Measurements from ENCODE around the gene HOXB8. TPM values are rescaled to one million over a fixed set of nuclear protein-coding genes. Genes with fewer than 3 reads are reported as not detected.

Gene HOXB8
- total RNA-seq, 5 donors from 2014 or later (not counting 1 experiment from before 2014, with no cell fraction given) = not detected

GRCh38 chr17:48570325-48571023 lies 44.6 kb downstream of the HOXB8 start:
- POLR2A ChIA-PET = no interaction called here
- no peak overlapping the region for H3K27ac Mint-ChIP-seq

GRCh38 chr17:48569674-48570324 lies 45.3 kb downstream of the HOXB8 start:
- Histone ChIP-seq H3K4me1 (ENCODE audit: control insufficient read depth in 1 of 2, extremely low read depth in 1 of 2, insufficient read depth in 2 of 2, low read length in 2 of 2) (no peaks in the 10 kb centered on the region), H3K9me3 (no peaks in the 10 kb centered on the region), H3K4me3 (ENCODE audit: control insufficient read depth in 1 of 2, extremely low read depth in 1 of 2, low read length in 1 of 2) (no peak overlapping the region), H3K27me3 (replicated peaks in 1 of 2; ENCODE audit: control insufficient read depth in 2 of 2, extremely low read depth in 1 of 2, insufficient read depth in 2 of 2, low read length in 1 of 2) (peaks cover 0 to 30% of the 10 kb centered on the region in 2 experiments), H3K27ac (ENCODE audit: low read length) (no peak overlapping the region), H3K36me3 (ENCODE audit: control insufficient read depth in 2 of 2, extremely low read depth in 1 of 2, insufficient read depth in 1 of 2, low read length in 1 of 2) (peaks cover 0 to 4% of the 10 kb centered on the region in 2 donors)
- H3K27ac Mint-ChIP-seq = no peak overlapping the region
- H3K4me1 Mint-ChIP-seq = peaks cover 0 to 15% (median 8%) of the 10 kb centered on the region in 3 donors
- no peak overlapping the region for H3K4me3 Mint-ChIP-seq
- ATAC-seq (replicated peaks in 1 of 4) (no peak), DNase-seq (no peak)
- POLR2A ChIA-PET = no interaction called here
- CTCF ChIA-PET = no interaction called here
- peaks cover 15% of the 10 kb centered on the region for H3K36me3 Mint-ChIP-seq
- peaks cover 0 to 17% of the 10 kb centered on the region in 2 donors for H3K27me3 Mint-ChIP-seq
- WGBS (ENCODE audit: insufficient coverage) = 100% methylated on average over 1 of the region's 6 CpGs
- H3K9me3 Mint-ChIP-seq = no peaks in the 10 kb centered on the region

More at GRCh38 chr17:48570325-48571023, 44.6 kb downstream of the HOXB8 start:
- 80% methylated on average over 11 of the region's 19 CpGs for WGBS (ENCODE audit: insufficient coverage)
- H3K36me3 Mint-ChIP-seq = peaks cover 15% of the 10 kb centered on the region
- H3K9me3 Mint-ChIP-seq = no peaks in the 10 kb centered on the region
- CTCF ChIA-PET = no interaction called here
- Histone ChIP-seq H3K4me3 (ENCODE audit: control insufficient read depth in 1 of 2, extremely low read depth in 1 of 2, low read length in 1 of 2) (no peak overlapping the region), H3K9me3 (no peaks in the 10 kb centered on the region), H3K36me3 (ENCODE audit: control insufficient read depth in 2 of 2, extremely low read depth in 1 of 2, insufficient read depth in 1 of 2, low read length in 1 of 2) (peaks cover 0 to 4% of the 10 kb centered on the region in 2 donors), H3K4me1 (ENCODE audit: control insufficient read depth in 1 of 2, extremely low read depth in 1 of 2, insufficient read depth in 2 of 2, low read length in 2 of 2) (no peaks in the 10 kb centered on the region), H3K27me3 (replicated peaks in 1 of 2; ENCODE audit: control insufficient read depth in 2 of 2, extremely low read depth in 1 of 2, insufficient read depth in 2 of 2, low read length in 1 of 2) (peaks cover 0 to 25% of the 10 kb centered on the region in 2 experiments), H3K27ac (ENCODE audit: low read length) (no peak overlapping the region)
- H3K27me3 Mint-ChIP-seq = peaks cover 0 to 16% of the 10 kb centered on the region in 2 donors
- peaks cover 0 to 17% (median 6%) of the 10 kb centered on the region in 3 donors for H3K4me1 Mint-ChIP-seq
- no peak overlapping the region for H3K4me3 Mint-ChIP-seq
- DNase-seq (no peak), ATAC-seq (replicated peaks in 1 of 4) (no peak)

GRCh38 chr17:48569240-48569582 lies 45.9 kb downstream of the HOXB8 start:
- no peak overlapping the region for H3K27ac Mint-ChIP-seq
- no peak overlapping the region for H3K27ac ChIP-seq (ENCODE audit: low read length)
- peaks cover 0 to 18% (median 11%) of the 10 kb centered on the region in 3 donors for H3K4me1 Mint-ChIP-seq
- H3K4me3 ChIP-seq (ENCODE audit: control insufficient read depth in 1 of 2, extremely low read depth in 1 of 2, low read length in 1 of 2) = no peak overlapping the region
- no peak overlapping the region for H3K4me3 Mint-ChIP-seq
- H3K36me3 ChIP-seq (ENCODE audit: control insufficient read depth in 2 of 2, extremely low read depth in 1 of 2, insufficient read depth in 1 of 2, low read length in 1 of 2) = peaks cover 0 to 4% of the 10 kb centered on the region in 2 donors
- peaks cover 0 to 35% of the 10 kb centered on the region in 2 experiments for H3K27me3 ChIP-seq (replicated peaks in 1 of 2; ENCODE audit: control insufficient read depth in 2 of 2, extremely low read depth in 1 of 2, insufficient read depth in 2 of 2, low read length in 1 of 2)
- ChIA-PET POLR2A (no interaction called here), CTCF (no interaction called here)
- H3K9me3 ChIP-seq = no peaks in the 10 kb centered on the region
- ATAC-seq (replicated peaks in 1 of 4) = no peak
- H3K27me3 Mint-ChIP-seq = peaks cover 0 to 22% of the 10 kb centered on the region in 2 donors
- 100% methylated on average over 1 of the region's 3 CpGs for WGBS (ENCODE audit: insufficient coverage)
- peaks cover 15% of the 10 kb centered on the region for H3K36me3 Mint-ChIP-seq
- H3K4me1 ChIP-seq (ENCODE audit: control insufficient read depth in 1 of 2, extremely low read depth in 1 of 2, insufficient read depth in 2 of 2, low read length in 2 of 2) = no peaks in the 10 kb centered on the region
- H3K9me3 Mint-ChIP-seq = no peaks in the 10 kb centered on the region
- no peak for DNase-seq

GRCh38 chr17:48568499-48569239 lies 46.4 kb downstream of the HOXB8 start:
- no peak overlapping the region for H3K4me3 ChIP-seq (ENCODE audit: control insufficient read depth in 1 of 2, extremely low read depth in 1 of 2, low read length in 1 of 2)
- no peaks in the 10 kb centered on the region for H3K9me3 Mint-ChIP-seq
- DNase-seq = no peak
- H3K36me3 ChIP-seq (ENCODE audit: control insufficient read depth in 2 of 2, extremely low read depth in 1 of 2, insufficient read depth in 1 of 2, low read length in 1 of 2) = peaks cover 0 to 4% of the 10 kb centered on the region in 2 donors
- H3K4me3 Mint-ChIP-seq = peak overlapping the region in 2 of 3 donors; percentile 5 to 55
- H3K4me1 ChIP-seq (ENCODE audit: control insufficient read depth in 1 of 2, extremely low read depth in 1 of 2, insufficient read depth in 2 of 2, low read length in 2 of 2) = no peaks in the 10 kb centered on the region
- H3K27me3 Mint-ChIP-seq = peaks cover 0 to 24% of the 10 kb centered on the region in 2 donors
- ChIA-PET CTCF (interaction anchor here in 1 of 2 donors (0.7 kb wide), 1 partner anchor 21 kb away, joined by 3 read pairs; no protein-coding TSS in a partner anchor), POLR2A (no interaction called here)
- H3K4me1 Mint-ChIP-seq = peaks cover 0 to 19% (median 12%) of the 10 kb centered on the region in 3 donors
- H3K27ac Mint-ChIP-seq = no peak overlapping the region
- H3K27ac ChIP-seq (ENCODE audit: low read length) = no peak overlapping the region
- 67% methylated on average over 6 of the region's 33 CpGs for WGBS (ENCODE audit: insufficient coverage)
- no peak for ATAC-seq (replicated peaks in 1 of 4)
- peaks cover 15% of the 10 kb centered on the region for H3K36me3 Mint-ChIP-seq
- H3K27me3 ChIP-seq (replicated peaks in 1 of 2; ENCODE audit: control insufficient read depth in 2 of 2, extremely low read depth in 1 of 2, insufficient read depth in 2 of 2, low read length in 1 of 2) = peaks cover 0 to 38% of the 10 kb centered on the region in 2 experiments
- H3K9me3 ChIP-seq = no peaks in the 10 kb centered on the region

GRCh38 chr17:48567646-48568354 lies 47.3 kb downstream of the HOXB8 start:
- Mint-ChIP-seq H3K27ac (no peak overlapping the region), H3K9me3 (no peaks in the 10 kb centered on the region), H3K4me3 (peak overlapping the region in 1 of 3 donors; percentile 55), H3K4me1 (peaks cover 0 to 16% (median 13%) of the 10 kb centered on the region in 3 donors), H3K36me3 (peaks cover 15% of the 10 kb centered on the region), H3K27me3 (peaks cover 6 to 26% of the 10 kb centered on the region in 2 donors)
- H3K36me3 ChIP-seq (ENCODE audit: control insufficient read depth in 2 of 2, extremely low read depth in 1 of 2, insufficient read depth in 1 of 2, low read length in 1 of 2) = peaks cover 0 to 4% of the 10 kb centered on the region in 2 donors
- no peaks in the 10 kb centered on the region for H3K9me3 ChIP-seq
- H3K4me1 ChIP-seq (ENCODE audit: control insufficient read depth in 1 of 2, extremely low read depth in 1 of 2, insufficient read depth in 2 of 2, low read length in 2 of 2) = no peaks in the 10 kb centered on the region
- ATAC-seq (replicated peaks in 1 of 4) (no peak), DNase-seq (no peak)
- peaks cover 0 to 41% of the 10 kb centered on the region in 2 experiments for H3K27me3 ChIP-seq (replicated peaks in 1 of 2; ENCODE audit: control insufficient read depth in 2 of 2, extremely low read depth in 1 of 2, insufficient read depth in 2 of 2, low read length in 1 of 2)
- no peak overlapping the region for H3K27ac ChIP-seq (ENCODE audit: low read length)
- H3K4me3 ChIP-seq (ENCODE audit: control insufficient read depth in 1 of 2, extremely low read depth in 1 of 2, low read length in 1 of 2) = no peak overlapping the region
- POLR2A ChIA-PET = no interaction called here
- WGBS (ENCODE audit: insufficient coverage) = 100% methylated on average over 1 of the region's 2 CpGs
- CTCF ChIA-PET = interaction anchor here in 1 of 2 donors (0.6 to 0.7 kb wide), 2 partner anchors 20 to 489 kb away, joined by 3 read pairs; no protein-coding TSS in a partner anchor

GRCh38 chr17:48567209-48567608 lies 47.9 kb downstream of the HOXB8 start:
- Mint-ChIP-seq H3K27me3 (peaks cover 7 to 26% of the 10 kb centered on the region in 2 donors), H3K27ac (no peak overlapping the region), H3K9me3 (no peaks in the 10 kb centered on the region), H3K36me3 (peaks cover 15% of the 10 kb centered on the region), H3K4me1 (peaks cover 0 to 20% (median 13%) of the 10 kb centered on the region in 3 donors), H3K4me3 (no peak overlapping the region)
- Histone ChIP-seq H3K4me1 (ENCODE audit: control insufficient read depth in 1 of 2, extremely low read depth in 1 of 2, insufficient read depth in 2 of 2, low read length in 2 of 2) (peaks cover 0 to 4% of the 10 kb centered on the region in 2 experiments), H3K27ac (ENCODE audit: low read length) (no peak overlapping the region), H3K27me3 (replicated peaks in 1 of 2; ENCODE audit: control insufficient read depth in 2 of 2, extremely low read depth in 1 of 2, insufficient read depth in 2 of 2, low read length in 1 of 2) (peaks cover 0 to 41% of the 10 kb centered on the region in 2 experiments), H3K4me3 (ENCODE audit: control insufficient read depth in 1 of 2, extremely low read depth in 1 of 2, low read length in 1 of 2) (no peak overlapping the region), H3K36me3 (ENCODE audit: control insufficient read depth in 2 of 2, extremely low read depth in 1 of 2, insufficient read depth in 1 of 2, low read length in 1 of 2) (peaks cover 0 to 4% of the 10 kb centered on the region in 2 donors), H3K9me3 (no peaks in the 10 kb centered on the region)
- ATAC-seq (replicated peaks in 1 of 4) (no peak), DNase-seq (no peak)
- CTCF ChIA-PET = interaction anchor here in 1 of 2 donors (0.6 kb wide), 1 partner anchor 488 kb away, joined by 3 read pairs; no protein-coding TSS in a partner anchor
- 74% methylated on average over 6 of the region's 6 CpGs for WGBS (ENCODE audit: insufficient coverage)
- POLR2A ChIA-PET = no interaction called here

All from T-cell (primary cell).